ENCODE data around the gene ANKRD9. TPM values are rescaled to one million over a fixed set of nuclear protein-coding genes. Genes with fewer than 3 reads are reported as not detected.
A peak's percentile ranks its signal among the peaks of the same experiment; 100 is the strongest.

Gene ANKRD9
- total and polyA plus RNA-seq, 2 of the 13 experiments (the other 11 are each of a cell fraction or from before 2014, with no cell fraction given), result 10.0 to 15.0 TPM

- TF ChIP-seq AHDC1 (CRISPR knock-in tag; IDR thresholded peaks at IDR 0.05; ENCODE audit: borderline replicate concordance) (0 out of 2 replicates have a peak, but pooled peaks have one; percentile 16), MED1 (CRISPR knock-in tag; IDR thresholded peaks at IDR 0.05) (no peak), ZNF354B (CRISPR knock-in tag; IDR thresholded peaks at IDR 0.05) (no peak), ZNF253 (CRISPR knock-in tag; IDR thresholded peaks at IDR 0.05; ENCODE audit: borderline replicate concordance) (no peak), ATM (IDR thresholded peaks at IDR 0.05; ENCODE audit: borderline replicate concordance) (no peak), ATF4 (CRISPR knock-in tag; IDR thresholded peaks at IDR 0.05) (no peak), ZC3H13 (CRISPR knock-in tag; IDR thresholded peaks at IDR 0.05) (no peak), MIER3 (CRISPR knock-in tag; IDR thresholded peaks at IDR 0.05; ENCODE audit: borderline replicate concordance) (no peak; the same call in 1 of the 2 replicates), ELF1 (CRISPR knock-in tag; IDR thresholded peaks at IDR 0.05) (peak; percentile 10; the same call in 1 of the 2 replicates), PTBP1 (IDR thresholded peaks at IDR 0.05; ENCODE audit: low read depth, low read length, poor library complexity, severe bottlenecking) (no peak), CHCHD3 (CRISPR knock-in tag; IDR thresholded peaks at IDR 0.05) (no peak), DMAP1 (CRISPR knock-in tag; IDR thresholded peaks at IDR 0.05) (peak; percentile 34; the same call in 1 of the 2 replicates), ZNF510 (CRISPR knock-in tag; IDR thresholded peaks at IDR 0.05; ENCODE audit: low read depth) (0 out of 2 replicates have a peak, but pooled peaks have one; percentile 66), ZNF350 (CRISPR knock-in tag; IDR thresholded peaks at IDR 0.05; ENCODE audit: borderline replicate concordance, low read depth) (no peak; the same call in 1 of the 2 replicates)
- TF ChIP-seq, protein P1, sequence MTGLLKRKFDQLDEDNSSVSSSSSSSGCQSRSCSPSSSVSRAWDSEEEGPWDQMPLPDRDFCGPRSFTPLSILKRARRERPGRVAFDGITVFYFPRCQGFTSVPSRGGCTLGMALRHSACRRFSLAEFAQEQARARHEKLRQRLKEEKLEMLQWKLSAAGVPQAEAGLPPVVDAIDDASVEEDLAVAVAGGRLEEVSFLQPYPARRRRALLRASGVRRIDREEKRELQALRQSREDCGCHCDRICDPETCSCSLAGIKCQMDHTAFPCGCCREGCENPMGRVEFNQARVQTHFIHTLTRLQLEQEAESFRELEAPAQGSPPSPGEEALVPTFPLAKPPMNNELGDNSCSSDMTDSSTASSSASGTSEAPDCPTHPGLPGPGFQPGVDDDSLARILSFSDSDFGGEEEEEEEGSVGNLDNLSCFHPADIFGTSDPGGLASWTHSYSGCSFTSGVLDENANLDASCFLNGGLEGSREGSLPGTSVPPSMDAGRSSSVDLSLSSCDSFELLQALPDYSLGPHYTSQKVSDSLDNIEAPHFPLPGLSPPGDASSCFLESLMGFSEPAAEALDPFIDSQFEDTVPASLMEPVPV (CRISPR knock-in tag; IDR thresholded peaks at IDR 0.05), result no peak
- TF ChIP-seq, protein P2, sequence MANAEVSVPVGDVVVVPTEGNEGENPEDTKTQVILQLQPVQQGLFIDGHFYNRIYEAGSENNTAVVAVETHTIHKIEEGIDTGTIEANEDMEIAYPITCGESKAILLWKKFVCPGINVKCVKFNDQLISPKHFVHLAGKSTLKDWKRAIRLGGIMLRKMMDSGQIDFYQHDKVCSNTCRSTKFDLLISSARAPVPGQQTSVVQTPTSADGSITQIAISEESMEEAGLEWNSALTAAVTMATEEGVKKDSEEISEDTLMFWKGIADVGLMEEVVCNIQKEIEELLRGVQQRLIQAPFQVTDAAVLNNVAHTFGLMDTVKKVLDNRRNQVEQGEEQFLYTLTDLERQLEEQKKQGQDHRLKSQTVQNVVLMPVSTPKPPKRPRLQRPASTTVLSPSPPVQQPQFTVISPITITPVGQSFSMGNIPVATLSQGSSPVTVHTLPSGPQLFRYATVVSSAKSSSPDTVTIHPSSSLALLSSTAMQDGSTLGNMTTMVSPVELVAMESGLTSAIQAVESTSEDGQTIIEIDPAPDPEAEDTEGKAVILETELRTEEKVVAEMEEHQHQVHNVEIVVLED (CRISPR knock-in tag; IDR thresholded peaks at IDR 0.05; ENCODE audit: borderline replicate concordance), result peak; percentile 55; the same call in 1 of the 2 replicates
- TF ChIP-seq, protein P3, sequence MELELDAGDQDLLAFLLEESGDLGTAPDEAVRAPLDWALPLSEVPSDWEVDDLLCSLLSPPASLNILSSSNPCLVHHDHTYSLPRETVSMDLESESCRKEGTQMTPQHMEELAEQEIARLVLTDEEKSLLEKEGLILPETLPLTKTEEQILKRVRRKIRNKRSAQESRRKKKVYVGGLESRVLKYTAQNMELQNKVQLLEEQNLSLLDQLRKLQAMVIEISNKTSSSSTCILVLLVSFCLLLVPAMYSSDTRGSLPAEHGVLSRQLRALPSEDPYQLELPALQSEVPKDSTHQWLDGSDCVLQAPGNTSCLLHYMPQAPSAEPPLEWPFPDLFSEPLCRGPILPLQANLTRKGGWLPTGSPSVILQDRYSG (CRISPR knock-in tag; IDR thresholded peaks at IDR 0.05), result no peak
These were observed at the start of gene ANKRD9 (continued) for GRCh38 chr14:102509746-102510615.
